GM23248 (cell line): ENCODE data around the gene ISOC2. TPM values are rescaled to one million over a fixed set of nuclear protein-coding genes. Genes with fewer than 3 reads are reported as not detected.
A peak's percentile ranks its signal among the peaks of the same experiment; 100 is the strongest.
"Not testable (repeated sequence)": the region's sequence is repeated elsewhere in the genome, so short reads cannot be mapped to it uniquely, and the experiment has no call there.

ENCODE experiments used
- DNase-seq: peaks from one replicate; pipeline ENCODE4 v3.0.0-alpha.2; 2015
- H2AFZ ChIP-seq: fragments of 200-600 bp; sonication (generic); 2 replicates; pipeline ENCODE4 v1.6.1; 2016; ENCODE audit warnings: antibody characterized with exemption
- H3F3A ChIP-seq: fragments of 200-600 bp; sonication (generic); 2 replicates; pipeline ENCODE4 v1.6.1; 2016; ENCODE audit warnings: mild to moderate bottlenecking, antibody characterized with exemption, mixed run types; ENCODE audit not compliant: insufficient read depth
- H3K27ac ChIP-seq: fragments of 200-600 bp; sonication (generic); 2 replicates; pipeline ENCODE4 v1.5.1; 2016; ENCODE audit warnings: mild to moderate bottlenecking
- H3K27me3 ChIP-seq: fragments of 200-600 bp; sonication (generic); replicated peaks from 2 replicates; pipeline ENCODE4 v1.6.1; 2016; ENCODE audit warnings: mild to moderate bottlenecking; ENCODE audit not compliant: insufficient read depth
- H3K36me3 ChIP-seq: fragments of 200-600 bp; sonication (generic); 2 replicates; pipeline ENCODE4 v1.6.1; 2016; ENCODE audit warnings: low read depth, mild to moderate bottlenecking
- H3K4me1 ChIP-seq: fragments of 200-600 bp; sonication (generic); 2 replicates; pipeline ENCODE4 v1.6.1; 2016; ENCODE audit warnings: mild to moderate bottlenecking; ENCODE audit not compliant: insufficient read depth
- H3K4me2 ChIP-seq: fragments of 200-600 bp; sonication (generic); one replicate; pipeline ENCODE4 v1.6.1; 2016; ENCODE audit warnings: mild to moderate bottlenecking; ENCODE audit not compliant: unreplicated experiment
- H3K4me3 ChIP-seq: fragments of 200-600 bp; sonication (generic); 2 replicates; pipeline ENCODE4 v1.5.1; 2016; ENCODE audit warnings: mild to moderate bottlenecking
- H3K79me2 ChIP-seq: fragments of 200-600 bp; sonication (generic); 2 replicates; pipeline ENCODE4 v1.6.1; 2016; ENCODE audit warnings: mild to moderate bottlenecking; ENCODE audit not compliant: insufficient read depth
- H3K9ac ChIP-seq: fragments of 200-600 bp; sonication (generic); 2 replicates; pipeline ENCODE4 v1.6.1; 2016; ENCODE audit warnings: mild to moderate bottlenecking
- H3K9me2 ChIP-seq: fragments of 200-600 bp; sonication (generic); 2 replicates; pipeline ENCODE4 v1.6.1; 2016; ENCODE audit warnings: mixed run types, mild to moderate bottlenecking, moderate library complexity; ENCODE audit not compliant: insufficient read depth
- H3K9me3 ChIP-seq: fragments of 200-600 bp; sonication (generic); one replicate; pipeline ENCODE4 v1.6.1; 2017; ENCODE audit warnings: low read depth
- H4K20me1 ChIP-seq: fragments of 200-600 bp; sonication (generic); 2 replicates; pipeline ENCODE4 v1.6.0; 2016; ENCODE audit not compliant: insufficient read depth
- EZH2 ChIP-seq: fragments of 200-600 bp; sonication (generic); IDR thresholded peaks from 2 replicates; pipeline ENCODE4 v1.6.1; 2018; ENCODE audit warnings: antibody characterized with exemption, mild to moderate bottlenecking; ENCODE audit not compliant: insufficient read depth, poor library complexity, severe bottlenecking
- EZH2phosphoT487 ChIP-seq: fragments of 200-600 bp; sonication (generic); IDR thresholded peaks from 2 replicates; pipeline ENCODE4 v1.6.1; 2018; ENCODE audit warnings: antibody characterized with exemption, moderate library complexity, mild to moderate bottlenecking, low read depth; ENCODE audit not compliant: insufficient read depth
- WGBS, 2 experiments: methylation state at CpG; one replicate each; pipeline ENCODE4 v1.1.6; 2015 to 2017; ENCODE audit warnings: low lambda C conversion rate in 2 of 2, low coverage in 1 of 2; ENCODE audit errors: missing lambda C conversion rate in 2 of 2; 5-methylcytosine and 5-hydroxymethylcytosine counted together
- in situ Hi-C: fragments of 300-500 bp; cut with MboI; formaldehyde crosslinking; loops from 2 replicates; pipeline ENCODE4 v1.15.0; 2020
- polyA plus RNA-seq: library from polyadenylated mRNA; unstranded; fragments of >200 nt; fragmentation: Nextera tagmentation; extraction: Ambion mirVana; gene quantifications from 2 replicates; pipeline ENCODE4 v1.2.1, GENCODE V29; 2016
- total RNA-seq: library from RNA; depleted of rRNA; stranded (reverse); fragments of >200 nt; shearing (Covaris generic); gene quantifications from 2 replicates; pipeline ENCODE4 v1.2.3, GENCODE V29; 2014

ISOC2 gene
- total and polyA plus RNA-seq, 2 experiments from 2014 or later: 34.0 to 103 TPM

DNA sequence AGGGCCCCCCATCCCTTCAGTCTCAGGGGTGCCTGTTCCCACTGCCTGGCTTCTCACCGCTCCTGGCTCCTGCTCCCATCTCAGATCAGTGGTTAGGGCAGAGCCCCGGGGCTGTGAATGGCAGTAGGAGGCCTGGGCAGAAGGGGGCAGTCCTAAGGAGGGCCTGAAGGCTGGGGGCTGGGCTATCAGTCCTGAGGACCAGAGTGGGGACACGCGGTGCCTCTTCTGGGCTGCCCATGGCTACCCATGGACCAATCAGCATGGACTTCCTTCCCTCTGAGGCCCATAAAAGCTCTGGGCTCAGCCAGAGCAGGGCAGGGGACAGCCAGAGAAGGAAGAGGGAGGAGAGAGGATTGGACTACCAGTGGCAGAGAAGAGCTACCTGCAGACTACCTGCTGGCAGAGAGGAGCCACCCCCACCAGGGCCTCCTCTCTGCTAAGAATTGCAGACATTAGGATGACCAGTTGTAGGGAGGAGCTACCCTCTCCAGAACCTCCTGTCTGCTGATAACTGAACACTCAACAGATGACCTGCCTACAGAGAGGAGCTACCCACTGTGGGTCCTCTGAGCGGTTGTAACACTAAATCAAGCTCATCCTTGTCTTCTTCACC lies 41.7 kb downstream of the ISOC2 start:
- Histone ChIP-seq H2AFZ (no peak overlapping the region), H3K36me3 (no peaks in the 10 kb centered on the region), H3K4me2 (no peak overlapping the region), H3K9me2 (no peaks in the 10 kb centered on the region), H4K20me1 (no peaks in the 10 kb centered on the region), H3K9me3 (no peaks in the 10 kb centered on the region), H3K9ac (no peak overlapping the region), H3K27ac (no peak overlapping the region), H3K27me3 (peaks cover 18% of the 10 kb centered on the region; the same call in 1 of the 2 replicates), H3K4me3 (no peak overlapping the region), H3K79me2 (no peaks in the 10 kb centered on the region), H3K4me1 (no peaks in the 10 kb centered on the region), H3F3A (no peaks in the 10 kb centered on the region)
- TF ChIP-seq EZH2 (no peak), EZH2phosphoT487 (no peak)
- no peak for DNase-seq
- 34 to 41% methylated on average over 5 of the region's 5 CpGs for WGBS, 2 experiments
- in situ Hi-C loops: loop anchor here (10.0 kb wide), 1 partner anchor 275 kb away; the partner anchor contains the start of gene TNNT1

DNA sequence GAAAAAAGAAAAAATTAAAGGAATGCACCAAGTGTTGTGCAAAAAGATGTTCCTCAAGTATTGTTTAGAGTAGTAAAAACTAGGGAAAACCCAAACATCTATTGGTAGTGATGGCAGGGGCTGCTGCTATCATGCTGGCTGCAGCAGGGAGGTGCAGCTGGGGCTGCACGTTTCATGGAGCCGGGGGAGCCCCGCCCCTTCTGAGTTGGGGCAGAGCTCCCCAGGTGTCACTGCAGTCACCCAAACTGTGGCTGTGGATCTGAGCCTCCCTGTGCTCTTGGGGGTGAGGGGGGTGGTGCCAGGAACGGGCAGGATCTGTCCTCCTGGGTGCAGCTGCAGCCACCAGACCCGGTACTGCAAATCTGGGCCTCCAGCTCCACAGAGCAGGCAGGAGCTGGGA lies 42.3 kb downstream of the ISOC2 start:
- DNase-seq: no peak
- Histone ChIP-seq H3F3A (no peaks in the 10 kb centered on the region), H3K4me2 (no peak overlapping the region), H4K20me1 (no peaks in the 10 kb centered on the region), H3K79me2 (no peaks in the 10 kb centered on the region), H3K27me3 (peaks cover 13% of the 10 kb centered on the region; the same call in 1 of the 2 replicates), H3K4me1 (no peaks in the 10 kb centered on the region), H3K9me2 (no peaks in the 10 kb centered on the region), H2AFZ (no peak overlapping the region), H3K36me3 (no peaks in the 10 kb centered on the region), H3K9me3 (no peaks in the 10 kb centered on the region), H3K9ac (no peak overlapping the region), H3K4me3 (no peak overlapping the region), H3K27ac (no peak overlapping the region)
- WGBS, 2 experiments: 12 to 22% methylated on average over 4 to 5 of the region's 5 CpGs
- TF ChIP-seq EZH2phosphoT487 (no peak), EZH2 (no peak)
- in situ Hi-C loops: loop anchor here (10.0 kb wide), 1 partner anchor 274 kb away; the partner anchor contains the start of gene TNNT1

DNA sequence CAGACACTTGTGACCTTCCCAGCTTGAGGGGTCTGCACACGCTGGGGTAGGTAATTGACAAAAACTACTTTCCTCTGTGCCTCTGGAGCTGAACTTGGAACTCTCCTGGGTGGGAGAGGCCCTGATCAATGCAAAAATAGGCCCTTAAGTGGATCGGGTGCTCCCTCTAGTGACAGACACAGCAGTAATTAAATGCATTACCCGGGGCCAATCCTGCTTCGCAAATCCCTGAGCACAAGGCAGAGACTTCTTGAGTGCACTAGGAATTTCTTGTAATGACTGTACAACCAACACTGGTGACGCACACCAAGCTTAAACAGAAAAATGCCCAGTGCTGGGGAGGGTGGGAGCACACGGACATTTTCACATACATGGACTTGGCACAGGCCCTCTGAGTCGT lies 43.3 kb downstream of the ISOC2 start:
- H3K79me2 ChIP-seq: no peaks in the 10 kb centered on the region
- H3K4me3 ChIP-seq: no peak overlapping the region
- WGBS, 2 experiments: 5 to 10% methylated on average over 7 of the region's 7 CpGs
- H3K4me2 ChIP-seq: no peak overlapping the region
- no peak overlapping the region for H3K27ac ChIP-seq
- H3K9me3 ChIP-seq: no peaks in the 10 kb centered on the region
- in situ Hi-C loops: loop anchor here (10.0 kb wide), 1 partner anchor 273 kb away; the partner anchor contains the start of gene TNNT1
- H3K9ac ChIP-seq: no peak overlapping the region
- no peaks in the 10 kb centered on the region for H3F3A ChIP-seq
- 0 out of 2 replicates have a peak, but pooled peaks cover 5% of the 10 kb centered on the region for H3K27me3 ChIP-seq
- TF ChIP-seq EZH2phosphoT487: no peak
- no peak for TF ChIP-seq EZH2
- no peaks in the 10 kb centered on the region for H4K20me1 ChIP-seq
- no peaks in the 10 kb centered on the region for H3K4me1 ChIP-seq
- peak; percentile 95 for DNase-seq
- no peaks in the 10 kb centered on the region for H3K9me2 ChIP-seq
- no peak overlapping the region for H2AFZ ChIP-seq
- H3K36me3 ChIP-seq: no peaks in the 10 kb centered on the region

DNA sequence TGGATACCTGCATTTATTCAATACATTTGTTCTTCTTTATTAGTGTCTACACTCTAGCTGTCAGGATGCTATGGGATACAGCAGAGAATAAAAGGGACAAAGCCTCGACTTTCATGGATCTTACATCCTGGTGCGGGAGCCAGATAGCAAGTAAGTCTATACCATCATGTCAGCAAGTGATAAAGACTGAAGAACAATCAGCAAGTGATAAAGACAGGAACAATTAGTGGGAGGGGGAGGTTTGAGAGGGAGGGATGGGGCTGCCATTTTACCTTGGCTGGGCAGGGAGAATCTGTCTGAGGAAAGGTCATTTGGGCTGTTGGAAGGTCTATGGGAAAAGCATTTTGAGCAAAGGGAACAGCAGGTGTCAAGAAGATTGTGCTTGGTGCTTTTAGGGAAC lies 51.3 kb downstream of the ISOC2 start:
- WGBS, 2 experiments: 76 to 82% methylated on average over 2 of the region's 2 CpGs
- no peak overlapping the region for H3K4me2 ChIP-seq
- in situ Hi-C loops: loop anchor here (10.0 kb wide), 1 partner anchor 265 kb away; the partner anchor contains the start of gene TNNT1

DNA sequence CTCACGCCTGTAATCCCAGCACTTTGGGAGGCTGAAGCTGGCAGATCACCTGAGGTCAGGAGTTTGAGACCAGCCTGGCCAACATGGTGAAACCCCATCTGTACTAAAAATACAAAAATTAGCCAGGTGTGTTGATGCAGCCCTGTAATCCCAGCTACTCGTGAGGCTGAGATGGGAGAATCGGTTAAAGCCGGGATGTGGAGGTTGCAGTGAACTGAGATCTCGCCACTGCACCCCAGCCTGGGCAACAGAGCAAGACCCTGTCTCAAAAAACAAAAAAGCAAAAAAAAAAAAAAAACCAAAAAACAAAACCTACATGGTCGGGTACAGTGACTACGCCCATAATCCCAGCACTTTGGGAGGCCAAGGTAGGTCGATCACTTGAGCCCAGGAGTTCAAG lies 52.3 kb downstream of the ISOC2 start:
- H3K36me3 ChIP-seq, H3K4me3 ChIP-seq, H3K9ac ChIP-seq, H3F3A ChIP-seq, H2AFZ ChIP-seq, H3K4me2 ChIP-seq, H3K9me2 ChIP-seq, H3K27ac ChIP-seq, H3K27me3 ChIP-seq, H3K9me3 ChIP-seq, DNase-seq, H4K20me1 ChIP-seq, in situ Hi-C loops: not testable (repeated sequence)
- H3K4me1 ChIP-seq: peaks cover 14% of the 10 kb centered on the region; the same call in 1 of the 2 replicates
- peaks cover 34% of the 10 kb centered on the region for H3K79me2 ChIP-seq
- WGBS, 2 experiments: 88 to 91% methylated on average over 8 of the region's 8 CpGs

More for the DNA sequence above, 51.3 kb downstream of the ISOC2 start:
- Histone ChIP-seq H2AFZ (no peak overlapping the region), H4K20me1 (no peaks in the 10 kb centered on the region), H3K4me1 (peaks cover 14% of the 10 kb centered on the region; the same call in 1 of the 2 replicates), H3K36me3 (no peaks in the 10 kb centered on the region; the same call in 1 of the 2 replicates), H3K27me3 (no peaks in the 10 kb centered on the region), H3K79me2 (peaks cover 24% of the 10 kb centered on the region), H3K4me3 (no peak overlapping the region), H3K27ac (no peak overlapping the region), H3K9ac (no peak overlapping the region), H3K9me3 (no peaks in the 10 kb centered on the region), H3K9me2 (no peaks in the 10 kb centered on the region), H3F3A (no peaks in the 10 kb centered on the region)
- DNase-seq: no peak
- TF ChIP-seq EZH2 (no peak), EZH2phosphoT487 (no peak)
